GM18517 (cell line): ENCODE data around the gene NEURL1B.
"Not testable (repeated sequence)": the region's sequence is repeated elsewhere in the genome, so short reads cannot be mapped to it uniquely, and the experiment has no call there.

Source experiments
- ATAC-seq: cut with Tn5 transposase; IDR thresholded peaks from one replicate; pipeline ENCODE4 v1.9.1; 2021; ENCODE audit warnings: mild to moderate bottlenecking, moderate library complexity; ENCODE audit not compliant: unreplicated experiment

Gene NEURL1B

GRCh38 chr5:172648755-172649154, 7.7 kb downstream of the NEURL1B start:
- no peak for ATAC-seq

DNA sequence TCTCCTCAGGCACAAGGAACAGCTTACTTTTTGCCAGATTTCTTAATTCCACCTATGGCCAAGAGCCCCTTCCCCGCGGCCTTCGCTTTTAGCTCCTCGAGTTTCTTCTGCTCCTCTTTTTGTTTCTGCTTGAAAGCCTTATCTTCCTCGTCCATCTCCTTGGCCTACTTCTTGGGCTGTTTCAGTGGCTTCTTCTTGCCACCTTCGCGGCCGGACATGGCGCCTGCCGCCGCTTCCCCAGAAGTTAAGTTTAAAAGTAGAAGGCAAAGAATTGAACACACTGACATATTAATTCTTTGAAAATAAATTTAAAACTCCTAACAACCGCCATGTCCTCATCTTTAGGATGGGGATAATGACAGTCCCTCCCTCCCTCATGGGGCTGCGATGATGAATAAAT, 15.4 kb downstream of the NEURL1B start:
- ATAC-seq: not testable (repeated sequence)

DNA sequence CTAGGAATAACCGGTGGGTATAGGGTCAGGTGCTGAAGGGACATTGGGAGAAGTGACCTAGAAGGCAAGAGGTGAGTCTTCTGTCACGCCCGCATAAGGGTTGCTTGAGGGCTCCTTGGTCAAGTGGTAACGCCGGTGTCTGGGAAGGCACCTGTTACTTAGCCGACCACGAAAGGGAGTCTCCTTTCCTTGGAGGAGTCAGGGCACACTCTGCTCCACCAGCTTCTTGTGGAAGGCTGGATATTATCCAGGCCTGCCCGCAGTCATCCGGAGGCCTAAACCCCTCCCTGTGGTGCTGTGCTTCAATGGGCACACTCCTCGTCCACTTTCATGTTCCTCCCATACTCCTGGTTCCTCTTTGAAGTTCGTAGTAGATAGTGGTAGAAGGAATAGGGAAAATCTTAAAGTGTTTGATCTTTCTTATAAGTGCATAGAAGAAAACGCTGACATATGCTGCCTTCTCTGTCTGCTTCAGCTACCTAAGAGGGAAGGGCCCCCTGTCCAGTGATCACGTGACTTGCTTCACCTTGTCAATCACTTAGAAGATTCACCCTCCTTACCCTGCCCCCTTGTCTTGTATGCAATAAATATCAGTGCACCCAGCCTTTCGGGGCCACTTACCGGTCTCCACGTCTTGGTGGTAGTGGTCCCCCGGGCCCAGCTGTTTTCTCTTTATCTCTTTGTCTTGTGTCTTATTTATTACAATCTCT, 16.6 kb downstream of the NEURL1B start:
- ATAC-seq: not testable (repeated sequence)

GRCh38 chr5:172658391-172658790, 17.3 kb downstream of the NEURL1B start:
- no peak for ATAC-seq

- no peak for ATAC-seq
Measured at GRCh38 chr5:172658961-172659501, 18.0 kb downstream of the NEURL1B start.

DNA sequence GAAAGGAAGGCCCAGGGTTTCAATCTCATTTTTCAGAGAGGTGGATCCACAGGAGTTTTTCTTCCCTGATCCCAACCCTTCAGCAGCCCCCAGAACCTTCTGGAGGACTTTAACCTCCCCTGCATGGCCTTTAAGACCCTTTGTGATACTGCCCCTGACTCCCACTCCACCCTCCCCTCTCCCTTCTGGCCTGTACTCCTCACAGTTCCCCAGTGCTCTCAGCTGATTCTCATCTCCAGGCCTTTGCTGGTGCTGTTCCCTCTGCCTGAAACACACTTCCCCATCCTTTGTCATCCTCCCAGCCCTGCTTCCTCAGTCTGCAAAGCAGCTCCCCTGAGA, 18.5 kb downstream of the NEURL1B start:
- no peak for ATAC-seq

GRCh38 chr5:172659909-172660628, 19.0 kb downstream of the NEURL1B start:
- ATAC-seq: no peak

- ATAC-seq: no peak
Measured at GRCh38 chr5:172660974-172661373, 19.9 kb downstream of the NEURL1B start.

- ATAC-seq: no peak
Measured at GRCh38 chr5:172661526-172661925, 20.5 kb downstream of the NEURL1B start.

DNA sequence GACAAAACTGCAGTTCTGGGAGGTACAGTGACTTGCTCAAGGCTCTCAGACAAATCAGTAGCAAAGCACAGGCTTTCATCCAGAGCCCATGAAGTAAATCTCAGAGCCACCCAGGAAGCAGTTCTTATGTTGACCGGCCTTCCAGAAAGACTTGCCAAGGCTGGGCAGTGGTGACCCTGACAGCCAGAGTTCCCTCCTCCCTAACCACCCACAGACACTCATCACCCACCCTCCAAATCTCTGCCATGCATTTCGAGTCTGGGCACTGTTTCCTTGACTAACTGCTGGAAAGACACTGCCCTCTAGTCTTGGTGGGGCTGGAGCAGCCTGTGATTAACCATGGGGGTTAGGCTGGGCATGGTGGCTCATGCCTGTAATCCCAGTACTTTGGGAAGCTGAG, 21.5 kb downstream of the NEURL1B start:
- no peak for ATAC-seq

DNA sequence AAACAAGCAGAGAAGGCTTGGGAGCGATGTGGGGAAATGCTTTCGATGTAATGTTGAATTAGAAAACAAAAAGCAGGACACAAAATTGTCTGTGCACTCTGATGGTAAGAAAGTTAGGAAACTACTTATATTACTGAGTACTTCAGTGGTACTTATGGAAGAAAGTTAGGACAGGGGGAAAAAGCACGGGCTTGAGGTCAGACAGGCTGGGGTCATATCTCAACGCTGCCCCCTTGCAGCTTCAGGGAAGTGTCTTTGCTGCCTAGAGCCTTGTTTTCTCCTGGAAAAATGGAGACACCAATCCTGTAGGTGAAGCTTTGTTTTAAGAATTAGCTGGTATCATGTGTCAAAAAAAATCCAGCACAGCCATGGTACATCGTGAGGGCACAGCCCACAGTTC, 23.0 kb downstream of the NEURL1B start:
- ATAC-seq: no peak

GRCh38 chr5:172664681-172665541, 23.8 kb downstream of the NEURL1B start:
- no peak for ATAC-seq

- ATAC-seq: no peak
Measured at GRCh38 chr5:172666251-172666650, 25.2 kb downstream of the NEURL1B start.

DNA sequence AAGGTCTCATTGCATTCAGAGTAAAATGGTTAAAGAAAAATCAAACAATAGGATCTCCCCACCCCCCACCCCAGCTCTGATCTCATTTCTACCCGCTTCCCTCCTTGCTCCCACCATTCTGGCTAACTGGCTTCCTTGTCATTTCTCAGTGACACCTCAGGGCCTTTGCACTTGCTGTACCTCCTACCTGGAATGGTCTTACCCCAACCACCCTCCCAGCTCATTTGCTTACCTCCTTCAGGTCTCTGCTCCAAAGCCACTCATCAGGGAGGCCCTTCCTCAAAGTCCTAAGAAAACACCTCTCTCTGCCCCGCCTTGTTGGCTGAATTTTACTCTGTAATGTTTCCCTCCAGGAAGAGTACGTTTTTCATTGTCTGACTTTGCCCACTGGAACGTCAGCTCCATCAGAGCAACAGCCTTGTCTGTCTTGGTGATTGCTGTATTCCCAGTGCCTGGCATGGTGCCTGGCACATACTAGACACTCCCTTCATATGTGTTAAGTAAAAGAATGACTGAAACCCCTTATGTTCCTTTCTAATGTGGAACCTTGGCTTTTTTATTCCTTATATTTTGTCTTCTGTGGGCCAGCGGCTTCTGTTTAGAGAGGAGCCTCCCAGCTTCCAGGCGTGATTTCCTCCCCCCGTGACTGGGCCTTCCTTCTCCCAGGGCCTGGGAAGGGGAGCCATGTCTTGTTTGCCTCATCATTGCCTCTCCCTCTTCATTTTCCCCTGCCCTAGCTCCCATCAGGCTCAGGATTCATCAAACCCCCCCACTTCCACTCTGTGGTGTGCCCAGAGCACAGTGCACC, 26.9 kb downstream of the NEURL1B start:
- no peak for ATAC-seq

GRCh38 chr5:172668594-172669071, 27.6 kb downstream of the NEURL1B start:
- ATAC-seq: no peak

- ATAC-seq: no peak
Measured at GRCh38 chr5:172669386-172670004, 28.4 kb downstream of the NEURL1B start.

DNA sequence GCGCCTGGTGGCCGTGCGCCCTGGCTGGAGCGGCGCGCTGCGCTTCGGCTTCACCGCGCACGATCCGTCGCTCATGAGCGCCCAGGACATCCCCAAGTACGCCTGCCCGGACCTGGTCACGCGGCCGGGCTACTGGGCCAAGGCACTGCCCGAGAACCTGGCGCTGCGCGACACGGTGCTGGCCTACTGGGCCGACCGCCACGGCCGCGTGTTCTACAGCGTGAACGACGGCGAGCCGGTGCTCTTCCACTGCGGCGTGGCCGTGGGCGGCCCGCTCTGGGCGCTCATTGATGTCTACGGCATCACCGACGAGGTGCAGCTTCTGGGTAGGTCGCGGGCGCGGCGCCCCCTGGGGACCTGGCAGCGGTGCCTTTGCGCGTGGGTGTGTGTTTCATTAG, 28.9 kb downstream of the NEURL1B start:
- ATAC-seq: no peak

GRCh38 chr5:172670444-172670843, 29.4 kb downstream of the NEURL1B start:
- ATAC-seq: no peak

- ATAC-seq: no peak
Measured at GRCh38 chr5:172671091-172671490, 30.0 kb downstream of the NEURL1B start.

DNA sequence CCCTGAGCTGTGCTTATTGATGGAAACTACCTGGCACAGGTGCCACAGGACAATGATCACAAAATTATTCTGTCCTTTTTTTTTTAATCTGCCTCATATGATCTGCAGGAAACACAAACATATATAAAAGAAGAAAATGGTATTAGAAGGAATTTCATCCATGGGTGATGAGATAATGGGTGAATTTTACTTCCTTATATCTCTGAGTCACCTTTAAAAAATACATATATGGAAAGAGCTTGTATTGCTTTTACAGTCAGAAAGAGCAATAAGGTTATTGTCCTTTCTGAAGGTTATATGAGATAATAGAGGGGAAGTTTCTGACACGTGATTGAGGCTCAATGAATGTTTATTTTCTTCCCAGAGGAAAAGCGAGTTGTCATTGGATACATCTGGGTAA, 31.6 kb downstream of the NEURL1B start:
- no peak for ATAC-seq
